NCI-H2171 treated with DMSO at 0.1 percent for 48 hours (cell line): ENCODE measurements around the gene PTGES3L.
A peak's percentile ranks its signal among the peaks of the same experiment; 100 is the strongest.
"Not testable (repeated sequence)": the region's sequence is repeated elsewhere in the genome, so short reads cannot be mapped to it uniquely, and the experiment has no call there.

Experiments used
- DNase-seq: peaks from one replicate; lab custom pipeline; 2025; lab: John Stamatoyannopoulos, UW

Gene PTGES3L

GRCh38 chr17:42980274-42980765, 440 bp upstream of the PTGES3L start, which contains the start of gene RUNDC1:
Gene RUNDC1, plus strand, starts transcription at chr17:42980565. Its CDS starts 12 bp downstream, at chr17:42980577.
- DNase-seq, result peak; percentile 82

GRCh38 chr17:42975701-42976100, 4.2 kb downstream of the PTGES3L start:
- DNase-seq, result not testable (repeated sequence)

GRCh38 chr17:42975265-42975664, 4.6 kb downstream of the PTGES3L start:
- no peak for DNase-seq

GRCh38 chr17:42973323-42973722, 6.6 kb downstream of the PTGES3L start:
- not testable (repeated sequence) for DNase-seq

- DNase-seq, result no peak
Measured at GRCh38 chr17:42971589-42971988, 8.3 kb downstream of the PTGES3L start.

GRCh38 chr17:42969001-42969581, 10.8 kb downstream of the PTGES3L start:
- DNase-seq, result no peak

- DNase-seq, result no peak
Measured at GRCh38 chr17:42967925-42968324, 12.0 kb downstream of the PTGES3L start.

GRCh38 chr17:42964161-42964932, 15.5 kb downstream of the PTGES3L start, which contains the start of gene AARSD1:
Gene AARSD1, minus strand, starts transcription at chr17:42964454. Its CDS starts 14 bp downstream, at chr17:42964440.
- peak; percentile 96 for DNase-seq

GRCh38 chr17:42953669-42954068, 26.2 kb downstream of the PTGES3L start:
- DNase-seq, result no peak

GRCh38 chr17:42950044-42950783, 29.7 kb downstream of the PTGES3L start:
- DNase-seq, result no peak

GRCh38 chr17:42946812-42947211, 33.1 kb downstream of the PTGES3L start:
- no peak for DNase-seq

GRCh38 chr17:42944211-42944610, 35.7 kb downstream of the PTGES3L start:
- DNase-seq, result no peak

- DNase-seq, result peak; percentile 42
Measured at GRCh38 chr17:42937712-42938596, 41.9 kb downstream of the PTGES3L start.

GRCh38 chr17:42929497-42929844, 50.4 kb downstream of the PTGES3L start:
- no peak for DNase-seq

GRCh38 chr17:42928714-42929496, 51.0 kb downstream of the PTGES3L start:
- no peak for DNase-seq

GRCh38 chr17:42924891-42925290, 55.0 kb downstream of the PTGES3L start:
- DNase-seq, result no peak

GRCh38 chr17:42923472-42923871, 56.4 kb downstream of the PTGES3L start:
- not testable (repeated sequence) for DNase-seq

GRCh38 chr17:42922294-42922693, 57.6 kb downstream of the PTGES3L start:
- DNase-seq, result no peak

- DNase-seq, result no peak
Measured at GRCh38 chr17:42920922-42921321, 59.0 kb downstream of the PTGES3L start.

- no peak for DNase-seq
Measured at GRCh38 chr17:42920106-42920900, 59.6 kb downstream of the PTGES3L start.
